Mesendoderm (in vitro differentiated cells): ENCODE data around the gene CCDC91.

Experiments used
- DNase-seq: peaks from one replicate; pipeline ENCODE4 v3.0.0; 2013
- H2AK5ac ChIP-seq: 2 replicates; pipeline ENCODE4 v1.6.1; 2013; ENCODE audit warnings: low read length, inconsistent platforms
- H2BK120ac ChIP-seq: 2 replicates; pipeline ENCODE4 v1.6.1; 2013; ENCODE audit warnings: low read depth, mild to moderate bottlenecking, low read length, moderate library complexity, mixed read lengths
- H2BK15ac ChIP-seq: replicated peaks from 2 replicates; pipeline ENCODE4 v1.6.1; 2013; ENCODE audit warnings: low read depth, mild to moderate bottlenecking, moderate library complexity
- H2BK5ac ChIP-seq: 2 replicates; pipeline ENCODE4 v1.6.1; 2013; ENCODE audit warnings: low read length, inconsistent platforms
- H3K18ac ChIP-seq: 2 replicates; pipeline ENCODE4 v1.6.1; 2013; ENCODE audit warnings: mild to moderate bottlenecking, low read length, mixed read lengths
- H3K23ac ChIP-seq: one replicate; pipeline ENCODE4 v1.6.1; 2013; ENCODE audit warnings: low read length
- H3K27ac ChIP-seq: 2 replicates; pipeline ENCODE4 v1.5.1; 2013; ENCODE audit warnings: low read depth, mild to moderate bottlenecking, inconsistent platforms, low read length, moderate library complexity
- H3K27me3 ChIP-seq: 2 replicates; pipeline ENCODE4 v1.6.1; 2013; ENCODE audit warnings: low read length, control low read depth, mild to moderate bottlenecking, inconsistent platforms; ENCODE audit not compliant: insufficient read depth, poor library complexity
- H3K36me3 ChIP-seq: 2 replicates; pipeline ENCODE4 v1.6.1; 2013; ENCODE audit warnings: low read length, inconsistent platforms; ENCODE audit not compliant: control insufficient read depth, insufficient read depth
- H3K4ac ChIP-seq: one replicate; pipeline ENCODE4 v1.6.1; 2013; ENCODE audit warnings: low read depth, mild to moderate bottlenecking, low read length, moderate library complexity
- H3K4me1 ChIP-seq: 2 replicates; pipeline ENCODE4 v1.6.1; 2013; ENCODE audit warnings: low read depth, low read length, inconsistent platforms; ENCODE audit not compliant: control insufficient read depth
- H3K4me2 ChIP-seq: 2 replicates; pipeline ENCODE4 v1.6.1; 2013; ENCODE audit warnings: low read length
- H3K4me3 ChIP-seq: 2 replicates; pipeline ENCODE4 v1.5.1; 2013; ENCODE audit warnings: mild to moderate bottlenecking, low read length
- H3K56ac ChIP-seq: one replicate; pipeline ENCODE4 v1.6.1; 2013; ENCODE audit warnings: low read length
- H3K79me1 ChIP-seq: 2 replicates; pipeline ENCODE4 v1.6.1; 2013; ENCODE audit warnings: low read length, inconsistent platforms
- H3K79me2 ChIP-seq: 2 replicates; pipeline ENCODE4 v1.6.1; 2013; ENCODE audit warnings: mild to moderate bottlenecking, low read length; ENCODE audit not compliant: control insufficient read depth, insufficient read depth
- H3K9ac ChIP-seq: 2 replicates; pipeline ENCODE4 v1.6.1; 2013; ENCODE audit warnings: low read length, inconsistent platforms
- H4K5ac ChIP-seq: one replicate; pipeline ENCODE4 v1.6.1; 2013; ENCODE audit warnings: low read length
- H4K8ac ChIP-seq: one replicate; pipeline ENCODE4 v1.6.1; 2013; ENCODE audit warnings: low read depth, mild to moderate bottlenecking, control low read depth, low read length, moderate library complexity
- WGBS: extraction: QIAGEN DNeasy Blood & Tissue Kit; methylation state at CpG from one replicate; pipeline ENCODE4 v1.1.7; 2013; ENCODE audit warnings: low lambda C conversion rate, missing lambda C conversion rate; ENCODE audit not compliant: insufficient coverage; ENCODE audit errors: extremely low coverage; 5-methylcytosine and 5-hydroxymethylcytosine counted together

CCDC91 gene

GRCh38 chr12:28278499-28278898 is 88.2 kb downstream of the CCDC91 start:
- Histone ChIP-seq H3K23ac (no peak overlapping the region), H3K18ac (no peak overlapping the region), H3K79me1 (no peaks in the 10 kb centered on the region), H3K4me3 (no peak overlapping the region), H3K4me1 (no peaks in the 10 kb centered on the region), H3K9ac (no peak overlapping the region), H2BK15ac (no peak overlapping the region), H2BK120ac (no peak overlapping the region), H3K56ac (no peak overlapping the region), H2BK5ac (no peak overlapping the region), H3K4me2 (no peak overlapping the region), H3K79me2 (no peaks in the 10 kb centered on the region), H3K27ac (no peak overlapping the region), H3K36me3 (no peaks in the 10 kb centered on the region), H3K4ac (no peak overlapping the region), H4K8ac (no peak overlapping the region), H3K27me3 (no peaks in the 10 kb centered on the region), H2AK5ac (no peak overlapping the region), H4K5ac (no peak overlapping the region)
- DNase-seq: no peak
- WGBS: no CpG with 5 or more reads among the region's 1 CpG

- H3K4me3 ChIP-seq: no peak overlapping the region
- H3K27me3 ChIP-seq: no peaks in the 10 kb centered on the region
- no peaks in the 10 kb centered on the region for H3K36me3 ChIP-seq
- no peak overlapping the region for H3K4ac ChIP-seq
- H2AK5ac ChIP-seq: no peak overlapping the region
- no peak overlapping the region for H3K4me2 ChIP-seq
- H3K79me2 ChIP-seq: no peaks in the 10 kb centered on the region
- H2BK5ac ChIP-seq: no peak overlapping the region
- H3K4me1 ChIP-seq: no peaks in the 10 kb centered on the region
- H2BK120ac ChIP-seq: no peak overlapping the region
- no peak overlapping the region for H4K5ac ChIP-seq
- no peak overlapping the region for H2BK15ac ChIP-seq
- H3K27ac ChIP-seq: no peak overlapping the region
- H3K23ac ChIP-seq: no peak overlapping the region
- DNase-seq: no peak
- H3K56ac ChIP-seq: no peak overlapping the region
- H3K18ac ChIP-seq: no peak overlapping the region
- no peaks in the 10 kb centered on the region for H3K79me1 ChIP-seq
- WGBS: no CpG with 5 or more reads among the region's 1 CpG
- H4K8ac ChIP-seq: no peak overlapping the region
- no peak overlapping the region for H3K9ac ChIP-seq
Measured at GRCh38 chr12:28278960-28279359, 88.7 kb downstream of the CCDC91 start.

- no peak overlapping the region for H3K23ac ChIP-seq
- H3K9ac ChIP-seq: no peak overlapping the region
- no peak overlapping the region for H3K18ac ChIP-seq
- H2BK5ac ChIP-seq: no peak overlapping the region
- H3K79me1 ChIP-seq: no peaks in the 10 kb centered on the region
- no peak overlapping the region for H3K4me2 ChIP-seq
- DNase-seq: no peak
- H3K36me3 ChIP-seq: no peaks in the 10 kb centered on the region
- no peaks in the 10 kb centered on the region for H3K4me1 ChIP-seq
- no peak overlapping the region for H3K4me3 ChIP-seq
- H4K5ac ChIP-seq: no peak overlapping the region
- H2BK15ac ChIP-seq: no peak overlapping the region
- H3K4ac ChIP-seq: no peak overlapping the region
- no peak overlapping the region for H2BK120ac ChIP-seq
- no peaks in the 10 kb centered on the region for H3K27me3 ChIP-seq
- no peak overlapping the region for H4K8ac ChIP-seq
- H2AK5ac ChIP-seq: no peak overlapping the region
- no peak overlapping the region for H3K27ac ChIP-seq
- H3K56ac ChIP-seq: no peak overlapping the region
- no peaks in the 10 kb centered on the region for H3K79me2 ChIP-seq
Measured at GRCh38 chr12:28286352-28286751, 96.1 kb downstream of the CCDC91 start.

- Histone ChIP-seq H3K23ac (no peak overlapping the region), H3K4me3 (no peak overlapping the region), H4K8ac (no peak overlapping the region), H3K56ac (no peak overlapping the region), H3K79me1 (no peaks in the 10 kb centered on the region), H3K4me1 (no peaks in the 10 kb centered on the region), H3K9ac (no peak overlapping the region), H3K79me2 (no peaks in the 10 kb centered on the region), H3K27ac (no peak overlapping the region), H3K18ac (no peak overlapping the region), H2AK5ac (no peak overlapping the region), H2BK5ac (no peak overlapping the region), H2BK15ac (no peak overlapping the region), H4K5ac (no peak overlapping the region), H2BK120ac (no peak overlapping the region), H3K4ac (no peak overlapping the region), H3K36me3 (no peaks in the 10 kb centered on the region), H3K4me2 (no peak overlapping the region), H3K27me3 (no peaks in the 10 kb centered on the region)
- DNase-seq: no peak
Measured at GRCh38 chr12:28290262-28290661, 100.0 kb downstream of the CCDC91 start.

- Histone ChIP-seq H3K9ac (no peak overlapping the region), H3K23ac (no peak overlapping the region), H2BK120ac (no peak overlapping the region), H3K79me1 (no peaks in the 10 kb centered on the region), H3K4me1 (no peaks in the 10 kb centered on the region), H2AK5ac (no peak overlapping the region), H4K8ac (no peak overlapping the region), H4K5ac (no peak overlapping the region), H3K27ac (no peak overlapping the region), H3K4ac (no peak overlapping the region), H3K36me3 (no peaks in the 10 kb centered on the region), H3K18ac (no peak overlapping the region), H3K4me3 (no peak overlapping the region), H2BK15ac (no peak overlapping the region), H3K56ac (no peak overlapping the region), H3K79me2 (no peaks in the 10 kb centered on the region), H3K27me3 (no peaks in the 10 kb centered on the region), H3K4me2 (no peak overlapping the region), H2BK5ac (no peak overlapping the region)
- no CpG with 5 or more reads among the region's 2 CpGs for WGBS
- no peak for DNase-seq
Measured at GRCh38 chr12:28292699-28293098, 102.4 kb downstream of the CCDC91 start.

- Histone ChIP-seq H3K23ac (no peak overlapping the region), H2BK15ac (no peak overlapping the region), H3K9ac (no peak overlapping the region), H3K79me2 (no peaks in the 10 kb centered on the region), H3K4me2 (no peak overlapping the region), H3K79me1 (no peaks in the 10 kb centered on the region), H3K4me3 (no peak overlapping the region), H2AK5ac (no peak overlapping the region), H2BK120ac (no peak overlapping the region), H3K4me1 (no peaks in the 10 kb centered on the region), H3K56ac (no peak overlapping the region), H2BK5ac (no peak overlapping the region), H4K5ac (no peak overlapping the region), H4K8ac (no peak overlapping the region), H3K18ac (no peak overlapping the region), H3K27me3 (no peaks in the 10 kb centered on the region), H3K36me3 (no peaks in the 10 kb centered on the region), H3K4ac (no peak overlapping the region), H3K27ac (no peak overlapping the region)
- DNase-seq: peak; percentile 8
- WGBS: no CpG with 5 or more reads among the region's 6 CpGs
Measured at GRCh38 chr12:28294300-28294699, 104.0 kb downstream of the CCDC91 start.
